Activated CD4-positive, alpha-beta T cell treated with anti-CD3 and anti-CD28 coated beads, Interleukin-2, amount 50 U/mL, for 48 hours (primary cell): ENCODE results near the gene KRTAP21-1.
"Not testable (repeated sequence)": the region's sequence is repeated elsewhere in the genome, so short reads cannot be mapped to it uniquely, and the experiment has no call there.

Experiments
- DNase-seq, 2 experiments: peaks; one replicate each; pipeline ENCODE4 v3.0.0-alpha.2; 2020

KRTAP21-1 gene

DNA sequence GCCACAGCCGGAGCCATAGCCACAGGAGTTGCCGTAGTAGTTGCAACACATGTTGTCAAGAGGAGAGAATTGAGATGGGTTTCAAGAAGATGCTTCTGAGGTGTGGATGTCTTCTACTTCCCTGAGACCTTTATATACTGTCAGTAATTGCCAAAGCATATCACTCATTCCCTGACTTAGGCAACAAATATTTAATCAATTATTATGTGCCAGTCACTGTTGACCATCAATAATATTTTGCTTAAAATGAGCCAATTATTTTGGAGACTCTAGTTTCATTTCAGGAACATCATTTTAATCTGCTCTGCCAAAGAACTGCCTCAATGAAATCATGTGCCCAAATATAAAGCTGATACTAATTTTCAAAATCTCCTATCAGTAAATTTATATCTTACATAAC lies at the start of gene KRTAP21-1:
KRTAP21-1 (minus strand) TSS at position 101 of the 400 bp plus-strand sequence; CDS start at position 51, 50 bp downstream.
- DNase-seq: not testable (repeated sequence)

GRCh38 chr21:30800605-30801004 lies 45.4 kb upstream of the KRTAP21-1 start:
- DNase-seq: no peak

- DNase-seq: no peak
These were observed 38.5 kb upstream of the KRTAP21-1 start for GRCh38 chr21:30793581-30794314.

DNA sequence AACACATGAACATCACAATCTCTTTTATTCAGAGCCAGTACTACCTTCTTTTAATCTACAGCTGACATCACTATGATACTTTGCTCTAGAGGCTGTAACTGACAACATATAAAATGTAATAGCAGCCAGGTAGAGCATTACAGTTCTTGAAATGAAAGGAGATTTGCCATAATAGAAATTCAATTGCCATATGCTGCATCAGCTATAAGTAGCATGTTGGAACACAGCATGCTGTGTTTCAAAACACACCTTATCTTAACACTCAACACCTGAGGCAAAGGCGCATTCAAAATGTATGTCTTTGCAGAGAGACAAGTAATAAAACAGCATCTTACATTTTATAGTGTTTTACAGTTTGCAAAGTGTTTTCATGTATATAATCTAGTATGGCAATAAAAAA lies 24.0 kb upstream of the KRTAP21-1 start:
- no peak for DNase-seq

DNA sequence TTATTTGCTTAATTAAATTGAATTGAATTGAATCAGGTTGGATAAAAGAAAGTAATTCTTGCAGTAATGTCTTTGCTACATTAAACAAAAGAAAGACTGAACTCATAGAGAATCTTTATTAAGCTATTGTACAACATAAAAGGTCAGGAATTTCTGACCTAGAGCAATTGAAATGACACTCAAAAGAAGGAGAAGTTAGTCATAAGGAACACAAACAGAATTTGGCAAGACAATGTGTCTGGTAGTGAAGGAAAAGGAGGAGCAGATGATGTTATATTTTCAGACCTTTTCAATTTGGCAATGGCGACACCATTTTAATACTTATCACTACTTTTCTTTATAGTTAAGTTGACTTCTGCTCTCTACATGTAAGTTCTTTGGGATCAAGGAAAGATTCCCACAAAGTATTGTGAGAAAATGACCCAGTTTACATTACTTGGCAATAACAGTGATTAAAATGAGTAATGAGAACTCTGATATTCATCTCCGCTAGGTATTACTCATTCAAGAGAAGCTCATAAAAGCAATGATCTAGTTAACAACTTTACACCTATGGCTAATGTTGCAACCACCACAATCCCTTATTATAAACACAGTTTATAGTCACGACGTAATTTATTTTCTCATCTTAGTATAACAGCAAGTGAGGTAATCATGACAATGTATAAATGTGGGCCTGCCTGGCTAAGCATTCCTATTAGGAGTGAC lies 14.7 kb upstream of the KRTAP21-1 start:
- no peak for DNase-seq

DNA sequence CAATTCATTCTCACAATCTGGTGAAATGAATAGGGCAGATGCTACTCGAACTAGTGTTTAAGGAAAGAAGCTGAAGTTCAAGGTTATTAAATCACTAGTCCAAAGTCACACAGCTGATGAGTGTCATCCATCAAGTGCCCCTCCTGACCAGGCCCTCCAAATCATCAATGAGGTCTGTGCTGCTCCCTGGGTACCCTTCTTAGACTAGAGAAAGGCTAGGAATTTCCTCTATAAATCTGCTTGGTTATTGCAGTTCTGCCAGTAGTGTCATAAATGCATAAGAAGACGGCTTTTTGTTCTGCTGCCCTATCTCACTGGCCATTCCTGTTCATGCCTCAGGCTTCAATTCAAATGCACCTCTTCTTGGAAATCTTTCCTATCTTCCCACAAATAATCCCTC lies 5.5 kb upstream of the KRTAP21-1 start:
- no peak for DNase-seq

DNA sequence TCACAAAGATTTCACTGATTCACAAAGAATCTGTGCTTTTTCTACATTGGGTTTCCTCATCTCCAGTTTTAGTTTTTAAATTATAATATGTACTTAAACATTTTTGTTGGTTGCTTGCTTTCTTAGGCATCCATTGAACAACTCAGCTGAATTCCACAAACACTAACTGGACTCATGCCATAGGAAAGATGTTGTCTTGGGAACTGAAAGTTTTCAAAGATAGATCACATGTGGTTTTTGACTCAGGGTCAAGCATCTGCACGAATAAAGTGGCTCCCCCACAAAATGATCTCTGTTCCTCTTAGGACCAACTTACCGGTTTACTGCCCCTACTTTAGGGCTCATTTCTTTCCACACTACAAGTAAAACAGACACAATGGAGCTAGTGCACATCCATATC lies 3.1 kb upstream of the KRTAP21-1 start:
- DNase-seq: no peak

GRCh38 chr21:30747159-30747558 lies 8.1 kb downstream of the KRTAP21-1 start, which contains the start of gene KRTAP21-2:
Gene KRTAP21-2, minus strand, starts transcription at chr21:30747259. Its CDS starts 57 bp downstream, at chr21:30747202.
- DNase-seq: no peak

DNA sequence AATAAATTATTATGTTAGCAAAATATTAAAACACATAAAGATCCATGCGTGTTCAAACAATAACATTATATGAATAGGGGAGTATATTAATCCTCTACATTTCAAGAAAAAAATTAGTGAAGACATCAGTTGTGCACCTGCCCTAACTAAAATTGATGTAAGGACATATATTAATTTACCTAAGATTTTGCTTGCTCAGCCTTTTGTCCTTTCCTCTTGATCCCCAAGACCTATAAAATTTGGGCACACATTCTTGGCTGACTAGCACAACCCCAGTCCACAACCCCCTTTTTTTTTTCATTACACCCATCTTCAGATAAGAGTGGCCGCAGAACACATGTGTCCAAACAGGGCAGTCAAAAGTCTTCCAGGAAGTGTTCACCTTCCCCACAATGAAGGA lies 14.8 kb downstream of the KRTAP21-1 start:
- DNase-seq: no peak

- no peak for DNase-seq
These were observed 22.2 kb downstream of the KRTAP21-1 start for GRCh38 chr21:30733026-30733425.

DNA sequence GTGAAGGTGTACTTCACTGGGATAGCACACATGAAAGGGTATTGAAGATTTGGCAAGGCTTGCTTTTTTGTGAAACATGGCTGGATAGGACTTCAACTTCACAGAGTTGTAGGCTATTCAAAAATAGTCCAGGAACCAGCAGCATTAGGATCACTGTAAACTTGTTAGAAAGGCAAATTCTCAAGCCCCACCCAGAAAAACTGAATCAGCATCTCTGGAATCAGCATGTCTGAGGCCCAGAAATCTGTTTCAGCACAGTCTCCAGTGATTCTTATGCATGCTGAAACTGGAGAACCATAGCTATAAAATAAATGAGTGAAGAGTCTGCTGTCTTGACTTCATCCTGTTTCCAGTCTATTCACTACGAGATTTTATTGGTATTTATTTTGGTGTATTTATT lies 28.5 kb downstream of the KRTAP21-1 start:
- DNase-seq: no peak

GRCh38 chr21:30719401-30719800 lies 35.8 kb downstream of the KRTAP21-1 start:
- DNase-seq: peak in 1 of 2 experiments; percentile 3

DNA sequence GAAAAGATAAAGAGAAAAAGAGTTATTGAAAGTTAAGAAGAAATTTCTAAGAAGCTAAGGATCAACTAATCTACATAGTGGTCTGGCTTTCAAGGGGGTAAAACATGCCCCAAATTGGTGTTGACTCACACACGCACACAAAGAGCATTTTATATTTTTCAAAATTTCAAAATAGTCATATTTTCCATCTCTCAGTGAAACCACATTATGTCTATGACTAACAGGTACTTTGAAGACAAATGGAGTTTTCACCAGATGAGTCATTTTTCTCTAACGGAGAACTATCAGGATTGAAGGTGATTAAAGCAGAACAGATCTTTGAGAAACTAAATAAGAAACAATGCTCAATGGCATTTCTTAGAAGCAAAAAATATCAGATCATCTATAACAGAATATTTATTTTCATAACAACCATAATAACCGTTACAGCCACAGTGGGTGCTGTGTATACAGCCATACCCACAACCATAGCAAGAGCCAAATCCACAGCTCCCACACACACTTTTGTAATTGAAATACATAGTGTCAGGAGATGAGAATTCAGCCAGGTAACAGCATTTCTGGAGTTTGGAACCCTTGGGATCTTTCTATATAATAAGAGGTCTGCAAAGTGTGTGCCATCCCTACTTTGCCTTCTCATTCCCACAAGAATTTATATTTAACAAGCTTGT lies 36.9 kb downstream of the KRTAP21-1 start, which contains the start of gene KRTAP21-3:
KRTAP21-3 (minus strand) TSS at position 539 of the 671 bp plus-strand sequence; CDS start at position 521, 18 bp downstream.
- peak in 1 of 2 experiments; percentile 7 for DNase-seq

GRCh38 chr21:30717105-30717504 lies 38.1 kb downstream of the KRTAP21-1 start:
- no peak for DNase-seq

- no peak for DNase-seq
These were observed 40.3 kb downstream of the KRTAP21-1 start for GRCh38 chr21:30714946-30715345.

GRCh38 chr21:30714456-30714855 lies 40.8 kb downstream of the KRTAP21-1 start:
- no peak for DNase-seq

GRCh38 chr21:30713766-30714165 lies 41.5 kb downstream of the KRTAP21-1 start:
- no peak for DNase-seq

DNA sequence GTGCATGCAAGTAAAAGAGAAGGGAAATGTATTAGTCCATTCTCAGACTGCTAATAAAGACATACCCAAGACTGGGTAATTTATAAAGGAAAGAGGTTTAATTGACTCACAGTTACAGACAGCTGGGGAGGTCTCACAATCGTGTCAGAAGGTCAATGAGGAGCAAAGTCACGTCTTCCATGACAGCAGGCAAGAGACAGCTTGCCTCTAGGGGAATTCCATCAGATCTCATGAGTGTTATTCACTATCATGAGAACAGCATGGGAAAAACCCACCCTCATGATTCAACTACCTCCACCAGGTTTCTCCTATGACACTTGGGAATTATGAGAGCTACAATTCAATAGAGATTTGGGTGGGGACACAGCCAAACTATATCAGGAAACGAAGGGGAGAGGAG lies 44.7 kb downstream of the KRTAP21-1 start:
- DNase-seq: peak; percentile 16 to 27

- DNase-seq: no peak
These were observed 47.8 kb downstream of the KRTAP21-1 start for GRCh38 chr21:30707409-30707808.
